NCI-H345 treated with DMSO at 0.1 percent for 48 hours (cell line): ENCODE results near the gene PTPRN2.

ENCODE experiments used
- DNase-seq: peaks from one replicate; lab custom pipeline; 2025; ENCODE audit not compliant: unreplicated experiment; lab: John Stamatoyannopoulos, UW

The PTPRN2 gene

DNA sequence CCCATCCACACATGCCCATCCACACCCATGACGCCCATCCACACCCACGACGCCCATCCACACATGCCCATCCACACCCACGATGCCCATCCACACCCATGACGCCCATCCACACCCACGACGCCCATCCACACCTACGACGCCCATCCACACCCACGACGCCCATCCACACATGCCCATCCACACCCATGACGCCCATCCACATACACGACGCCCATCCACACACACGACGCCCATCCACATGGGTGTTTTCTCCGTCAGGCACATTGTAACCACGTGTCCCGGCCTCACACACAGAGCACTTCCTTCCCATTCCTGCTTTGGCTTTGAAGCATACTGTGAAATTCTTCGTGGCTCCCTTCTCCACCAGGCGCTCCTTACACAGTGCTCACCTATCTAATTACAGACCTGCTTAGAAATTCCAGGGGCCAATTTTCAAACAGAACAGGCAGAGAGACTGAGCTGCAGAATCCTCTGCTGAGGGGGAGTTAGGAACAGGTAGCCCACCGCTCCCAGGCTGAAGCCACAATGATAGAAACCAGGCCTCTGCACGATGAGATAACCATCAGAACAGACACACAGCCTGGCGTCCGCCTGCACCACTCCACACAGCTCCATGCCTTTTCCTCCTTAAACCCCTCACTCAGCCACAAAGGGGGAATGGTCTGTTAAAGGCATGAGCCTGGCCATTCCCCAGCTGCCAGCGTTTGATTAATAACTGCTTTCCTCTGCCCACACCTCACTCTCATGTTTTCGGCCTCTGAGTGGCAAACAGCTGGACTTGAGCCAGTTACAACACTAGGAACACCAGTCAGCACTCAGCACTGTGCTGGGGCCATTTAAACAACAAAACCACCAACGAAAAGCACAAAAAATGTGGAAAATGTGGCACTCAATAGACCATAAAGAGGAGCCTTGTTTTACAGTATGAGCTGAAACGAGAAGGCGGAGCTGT, 501.6 kb downstream of the PTPRN2 start:
- DNase-seq = no peak

GRCh38 chr7:158084555-158084954, 503.1 kb downstream of the PTPRN2 start:
- no peak for DNase-seq

- DNase-seq = no peak
Observed at GRCh38 chr7:158083526-158084310, 503.9 kb downstream of the PTPRN2 start.

DNA sequence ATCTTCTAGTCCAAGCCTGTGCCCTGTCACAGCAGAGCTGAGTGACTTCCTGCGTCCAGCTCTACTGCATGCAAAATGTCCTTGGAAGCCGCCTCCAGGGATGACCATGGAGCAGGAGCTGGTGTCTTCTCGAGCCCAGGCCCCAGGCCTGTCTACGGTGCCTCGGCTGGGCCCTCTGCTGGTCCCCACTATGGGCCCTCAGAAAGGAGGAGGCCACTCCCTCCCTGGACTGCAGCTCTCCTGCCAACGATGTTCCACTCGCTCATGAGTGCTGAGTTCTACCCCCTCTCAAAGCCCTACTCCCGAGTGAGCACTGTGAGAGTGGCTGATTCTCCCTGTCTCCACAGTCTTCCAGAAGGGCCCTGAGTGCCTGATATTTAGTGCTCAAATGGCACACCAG, 504.9 kb downstream of the PTPRN2 start:
- no peak for DNase-seq

DNA sequence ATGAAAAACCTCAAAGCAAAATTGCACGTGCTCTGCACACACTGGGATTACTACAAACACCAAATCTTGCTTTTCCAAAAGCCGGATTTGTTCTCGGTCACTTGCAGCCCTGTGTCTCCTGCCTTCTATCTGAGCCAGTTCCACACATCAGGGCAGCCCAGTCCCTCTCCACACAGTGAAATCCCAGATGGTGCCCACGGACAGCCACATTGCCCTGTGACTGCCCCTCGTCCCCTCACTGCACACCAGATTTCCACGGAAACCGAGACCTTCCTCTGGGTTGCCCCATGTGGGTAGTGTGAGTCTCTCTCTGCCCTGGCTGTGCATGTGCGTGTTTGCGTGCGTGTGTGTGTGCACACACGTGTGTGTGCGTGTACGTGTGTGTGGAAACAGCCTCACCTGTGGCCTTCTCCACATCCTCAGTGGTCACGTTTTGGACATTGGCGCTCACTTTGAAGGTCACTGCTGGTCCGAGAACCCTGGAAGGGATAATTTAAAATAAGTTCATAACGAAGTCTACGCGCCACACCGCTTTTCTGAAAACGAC, 506.7 kb downstream of the PTPRN2 start:
- no peak for DNase-seq

- peak; percentile 88 for DNase-seq
Observed at GRCh38 chr7:158077934-158078910, 509.4 kb downstream of the PTPRN2 start.

GRCh38 chr7:158077151-158077840, 510.3 kb downstream of the PTPRN2 start:
- DNase-seq = no peak

- DNase-seq = no peak
Observed at GRCh38 chr7:158076656-158077055, 511.0 kb downstream of the PTPRN2 start.

GRCh38 chr7:158076215-158076614, 511.4 kb downstream of the PTPRN2 start:
- DNase-seq = no peak

DNA sequence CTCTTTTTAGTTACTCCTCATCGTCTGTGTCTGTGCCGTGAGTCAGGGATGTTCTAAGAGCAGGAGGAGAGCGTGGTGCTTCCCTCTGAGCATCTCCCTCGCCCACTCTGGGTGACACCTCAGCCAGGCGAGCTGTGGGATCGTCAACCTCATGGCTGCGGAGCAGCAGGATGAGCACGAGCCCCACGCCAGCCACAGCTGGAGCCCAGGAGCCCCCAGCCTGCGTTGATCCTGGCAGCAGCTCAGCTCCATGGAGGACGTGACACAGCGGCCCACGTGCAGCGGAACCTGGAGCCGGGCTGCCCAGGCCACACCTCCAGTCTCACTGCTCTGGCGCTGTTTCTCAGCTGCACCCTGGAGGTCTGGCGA, 512.0 kb downstream of the PTPRN2 start:
- no peak for DNase-seq

- DNase-seq = peak; percentile 84
Observed at GRCh38 chr7:158074896-158075632, 512.6 kb downstream of the PTPRN2 start.

GRCh38 chr7:158073845-158074840, 513.5 kb downstream of the PTPRN2 start:
- DNase-seq = no peak

DNA sequence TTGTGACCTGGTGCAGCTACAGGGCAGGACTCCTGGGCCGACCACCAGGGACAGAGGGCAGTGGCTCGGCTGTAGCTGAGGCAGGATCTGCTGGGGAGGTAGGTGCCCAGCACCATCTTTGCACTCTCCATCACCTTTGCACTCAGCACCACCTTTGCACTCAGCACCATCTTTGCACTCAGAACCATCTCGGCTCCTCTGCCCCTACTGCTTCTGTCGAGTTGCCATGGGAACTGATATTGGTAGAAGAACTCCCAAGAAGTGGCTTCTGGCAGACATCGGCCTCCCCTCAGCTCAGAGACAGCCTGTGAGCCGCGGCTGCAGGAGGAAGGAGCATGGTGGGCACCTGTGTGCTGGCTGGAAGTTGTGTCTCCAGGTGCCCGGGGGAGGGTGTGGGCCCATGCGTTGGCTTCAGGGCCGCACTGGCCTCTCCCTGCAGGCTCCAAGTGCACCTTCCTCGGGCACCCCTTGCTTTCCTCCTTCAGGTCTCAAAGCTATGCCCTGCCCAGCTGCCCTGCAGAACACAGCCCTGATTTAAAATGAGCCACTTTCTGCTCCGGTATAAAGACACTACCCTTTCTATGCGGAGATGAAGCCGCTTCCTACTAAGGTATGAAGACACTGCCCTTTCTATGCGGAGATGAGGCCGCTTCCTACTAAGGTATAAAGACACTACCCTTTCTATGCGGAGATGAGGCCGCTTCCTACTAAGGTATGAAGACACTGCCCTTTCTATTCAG, 514.5 kb downstream of the PTPRN2 start:
- no peak for DNase-seq

GRCh38 chr7:158070222-158070920, 517.3 kb downstream of the PTPRN2 start:
- no peak for DNase-seq

GRCh38 chr7:158068853-158069252, 518.8 kb downstream of the PTPRN2 start:
- DNase-seq = no peak

- no peak for DNase-seq
Observed at GRCh38 chr7:158067931-158068482, 519.6 kb downstream of the PTPRN2 start.
